D721Med (cell line): ENCODE data around the gene PIK3CD.
"Not testable (repeated sequence)": the region's sequence is repeated elsewhere in the genome, so short reads cannot be mapped to it uniquely, and the experiment has no call there.

ENCODE experiments used
- DNase-seq: peaks from one replicate; pipeline ENCODE4 v3.0.0; 2011; ENCODE audit warnings: low spot score; ENCODE audit not compliant: insufficient read length
- FAIRE-seq: peaks from 2 replicates; lab custom pipeline; 2011; peaks lifted over from hg19 to GRCh38; lab: Jason Lieb, UNC
- CTCF ChIP-seq: IDR thresholded peaks from 2 replicates; pipeline ENCODE4 v1.5.1; 2012; ENCODE audit warnings: mild to moderate bottlenecking, control low read depth; ENCODE audit not compliant: insufficient read depth; ENCODE audit errors: missing control alignments

PIK3CD gene

DNA sequence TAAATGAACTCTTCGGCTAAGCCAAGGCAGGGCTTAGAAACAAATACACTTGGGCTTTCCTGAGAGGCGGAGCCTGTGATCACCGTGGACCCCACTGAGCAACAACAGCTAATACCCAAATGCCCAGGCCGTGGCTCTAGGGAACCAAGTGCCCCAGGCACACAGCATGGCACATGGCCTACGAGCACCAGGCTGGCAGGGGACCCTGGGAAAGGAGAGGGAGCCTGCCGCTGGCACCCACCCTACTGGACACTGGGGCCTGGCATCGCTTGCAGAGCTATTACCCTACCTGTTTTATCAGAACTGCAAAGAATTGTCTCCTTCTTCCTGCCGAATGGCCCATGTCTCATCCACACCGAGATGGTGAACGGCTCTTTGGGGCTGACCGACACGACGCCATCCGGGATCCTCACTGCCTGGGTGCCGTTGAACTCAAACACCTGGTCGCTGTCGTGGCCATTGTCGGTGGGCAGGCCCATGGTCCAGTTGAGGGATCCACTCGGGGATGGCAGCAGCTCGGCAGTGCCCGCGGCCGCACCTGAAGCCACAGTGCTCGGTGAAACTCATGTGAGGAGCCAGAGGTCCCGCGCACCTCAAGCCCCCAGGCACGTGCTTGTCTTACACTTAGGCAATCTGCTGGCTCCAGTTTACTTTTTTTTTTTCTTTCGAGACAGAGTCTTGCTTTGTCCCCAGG, 92.7 kb downstream of the PIK3CD start:
- no peak for TF ChIP-seq CTCF
- DNase-seq (no peak), FAIRE-seq (no peak)

- TF ChIP-seq CTCF = no peak
- DNase-seq (no peak), FAIRE-seq (no peak)
Observed at GRCh38 chr1:9746211-9746610, 94.7 kb downstream of the PIK3CD start.

GRCh38 chr1:9746651-9747050, 95.1 kb downstream of the PIK3CD start:
- FAIRE-seq = no peak
- no peak for DNase-seq
- no peak for TF ChIP-seq CTCF

GRCh38 chr1:9748391-9748790, 96.9 kb downstream of the PIK3CD start:
- not testable (repeated sequence) for DNase-seq, FAIRE-seq

GRCh38 chr1:9749361-9749760, 97.8 kb downstream of the PIK3CD start:
- FAIRE-seq (no peak), DNase-seq (no peak)
- no peak for TF ChIP-seq CTCF

DNA sequence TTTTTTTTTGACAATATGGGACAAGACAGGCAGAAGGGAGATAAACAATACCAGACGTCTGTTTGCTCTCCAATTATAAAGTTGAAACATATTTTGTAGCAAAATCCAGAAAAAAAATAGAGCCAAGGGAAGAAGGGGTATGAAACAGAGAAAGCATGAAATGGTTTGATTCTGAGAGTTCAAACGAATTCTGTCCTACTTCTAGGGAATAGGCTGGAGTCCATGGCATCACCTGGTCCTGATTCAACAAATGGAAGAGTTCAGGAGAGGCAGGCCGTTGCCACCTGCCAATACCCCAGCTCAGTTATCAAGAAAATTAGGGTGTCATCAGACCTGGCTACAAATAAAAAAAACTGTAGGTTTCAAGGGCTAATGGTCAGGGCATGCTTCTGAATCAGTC, 100.4 kb downstream of the PIK3CD start:
- DNase-seq = no peak
- no peak for TF ChIP-seq CTCF
- no peak for FAIRE-seq

DNA sequence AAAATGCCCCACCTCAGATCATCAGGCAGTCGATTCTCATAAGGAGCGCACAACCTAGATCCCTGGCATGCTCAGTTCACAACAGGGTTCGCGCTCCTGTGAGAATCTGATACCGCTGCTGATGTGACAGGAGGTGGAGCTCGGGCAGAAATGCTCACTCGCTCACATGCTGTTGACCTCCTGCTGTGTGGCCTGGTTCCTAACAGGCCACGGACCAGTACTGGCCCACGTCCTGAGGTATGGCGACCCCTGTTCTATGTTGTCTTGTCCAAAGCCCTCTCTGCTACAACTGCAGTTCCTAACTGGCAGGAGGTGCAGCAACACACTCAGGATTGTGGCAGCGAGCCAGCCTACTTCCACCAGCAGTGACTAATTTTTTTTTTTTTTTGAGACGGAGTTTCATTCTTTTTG, 101.6 kb downstream of the PIK3CD start:
- FAIRE-seq = no peak
- DNase-seq = no peak
- TF ChIP-seq CTCF = no peak
